Erythroblast (primary cell): ENCODE measurements around the gene SERPINA4.

Source experiments
- GATA1 ChIP-seq: IDR thresholded peaks from 2 replicates; pipeline ENCODE4 v1.6.1; 2011; ENCODE audit warnings: low read depth, mild to moderate bottlenecking, control low read depth, low read length, moderate library complexity
- POLR2A ChIP-seq: IDR thresholded peaks from 2 replicates; pipeline ENCODE4 v1.6.1; 2011; ENCODE audit warnings: mild to moderate bottlenecking, low read length

GRCh38 chr14:94613720-94614644 lies 52.7 kb downstream of the SERPINA4 start:
- TF ChIP-seq POLR2A (no peak), GATA1 (no peak)
